Progenitor cell of endocrine pancreas (in vitro differentiated cells): ENCODE measurements around the gene PRKCQ. TPM values are rescaled to one million over a fixed set of nuclear protein-coding genes. Genes with fewer than 3 reads are reported as not detected.

Experiments used
- DNase-seq: peaks from one replicate; pipeline ENCODE4 v3.0.0; 2021; ENCODE audit warnings: low spot score; ENCODE audit not compliant: unreplicated experiment
- H3K27ac Mint-ChIP-seq: 2 replicates; pipeline ENCODE4 v1.8.0; 2021; ENCODE audit warnings: mild to moderate bottlenecking, moderate library complexity, mixed read lengths
- H3K27me3 Mint-ChIP-seq: 2 replicates; pipeline ENCODE4 v1.8.0; 2021; ENCODE audit warnings: mixed read lengths
- H3K36me3 Mint-ChIP-seq: 2 replicates; pipeline ENCODE4 v1.8.0; 2022; ENCODE audit warnings: mixed read lengths; ENCODE audit not compliant: insufficient read depth
- H3K4me1 Mint-ChIP-seq: 2 replicates; pipeline ENCODE4 v1.8.0; 2021; ENCODE audit warnings: low read depth, mixed read lengths
- H3K4me3 Mint-ChIP-seq: 2 replicates; pipeline ENCODE4 v1.8.0; 2021; ENCODE audit warnings: low read depth, mild to moderate bottlenecking, moderate library complexity, mixed read lengths
- H3K9me3 Mint-ChIP-seq: 2 replicates; pipeline ENCODE4 v1.8.0; 2021; ENCODE audit warnings: low read depth, mixed read lengths
- total RNA-seq: library from RNA; stranded (reverse); gene quantifications from 2 replicates; pipeline ENCODE4 v1.2.1, GENCODE V29; 2021
- TF ChIP-seq, protein P1 (sequence below): fragments of 200-600 bp; sonication (generic); IDR thresholded peaks from one replicate; pipeline ENCODE4 v1.5.0; 2021; ENCODE audit warnings: antibody characterized with exemption, mild to moderate bottlenecking; ENCODE audit not compliant: unreplicated experiment

The PRKCQ gene
- total RNA-seq, 1 donor from 2014 or later, result 5.6 TPM

DNA sequence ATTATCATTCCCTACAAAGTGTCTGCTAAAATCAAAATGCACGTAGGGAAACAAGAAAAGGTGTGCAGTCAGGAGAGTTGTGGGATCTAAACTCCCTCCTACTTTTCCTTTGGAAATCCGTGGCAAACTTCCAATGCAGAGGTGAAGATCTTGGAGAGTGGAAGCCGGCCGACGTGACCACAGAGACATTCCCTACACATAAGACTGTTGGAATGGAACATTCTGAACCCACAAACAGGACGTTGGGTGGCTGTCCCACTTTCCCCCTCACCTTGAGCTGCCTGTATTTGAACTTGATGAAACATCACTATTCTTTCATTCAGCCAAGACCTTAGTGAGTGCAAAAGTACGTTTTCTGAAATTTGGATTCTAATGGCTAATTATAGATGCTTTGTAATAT, 65.9 kb downstream of the PRKCQ start:
- H3K4me3 Mint-ChIP-seq, result no peak overlapping the region
- peaks cover 9% of the 10 kb centered on the region for H3K9me3 Mint-ChIP-seq
- H3K36me3 Mint-ChIP-seq, result peaks cover 14% of the 10 kb centered on the region
- no peak for DNase-seq
- no peaks in the 10 kb centered on the region for H3K27me3 Mint-ChIP-seq
- TF ChIP-seq, protein P1, sequence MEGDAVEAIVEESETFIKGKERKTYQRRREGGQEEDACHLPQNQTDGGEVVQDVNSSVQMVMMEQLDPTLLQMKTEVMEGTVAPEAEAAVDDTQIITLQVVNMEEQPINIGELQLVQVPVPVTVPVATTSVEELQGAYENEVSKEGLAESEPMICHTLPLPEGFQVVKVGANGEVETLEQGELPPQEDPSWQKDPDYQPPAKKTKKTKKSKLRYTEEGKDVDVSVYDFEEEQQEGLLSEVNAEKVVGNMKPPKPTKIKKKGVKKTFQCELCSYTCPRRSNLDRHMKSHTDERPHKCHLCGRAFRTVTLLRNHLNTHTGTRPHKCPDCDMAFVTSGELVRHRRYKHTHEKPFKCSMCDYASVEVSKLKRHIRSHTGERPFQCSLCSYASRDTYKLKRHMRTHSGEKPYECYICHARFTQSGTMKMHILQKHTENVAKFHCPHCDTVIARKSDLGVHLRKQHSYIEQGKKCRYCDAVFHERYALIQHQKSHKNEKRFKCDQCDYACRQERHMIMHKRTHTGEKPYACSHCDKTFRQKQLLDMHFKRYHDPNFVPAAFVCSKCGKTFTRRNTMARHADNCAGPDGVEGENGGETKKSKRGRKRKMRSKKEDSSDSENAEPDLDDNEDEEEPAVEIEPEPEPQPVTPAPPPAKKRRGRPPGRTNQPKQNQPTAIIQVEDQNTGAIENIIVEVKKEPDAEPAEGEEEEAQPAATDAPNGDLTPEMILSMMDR, result no peak
- no peak overlapping the region for H3K27ac Mint-ChIP-seq
- peaks cover 15% of the 10 kb centered on the region for H3K4me1 Mint-ChIP-seq

DNA sequence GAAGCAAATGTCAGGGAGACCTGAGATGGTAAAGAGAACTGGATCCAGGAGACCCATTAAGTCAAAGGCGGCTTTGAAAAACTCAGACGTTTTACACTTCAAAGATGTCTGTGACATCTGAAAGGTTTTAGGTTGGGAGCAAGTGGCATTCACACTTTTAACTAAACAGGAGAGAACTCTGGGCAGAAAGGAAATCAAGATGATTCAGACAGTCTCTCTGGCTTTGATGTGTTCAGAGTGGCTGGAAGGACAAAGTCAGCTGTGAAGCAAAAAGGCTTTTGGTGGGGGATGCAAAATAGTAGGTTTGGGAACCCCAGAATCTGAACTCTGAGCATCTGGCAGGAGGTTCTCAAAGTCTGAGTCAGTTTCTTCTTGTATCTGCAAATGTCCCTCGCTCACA, 66.6 kb downstream of the PRKCQ start:
- Mint-ChIP-seq H3K36me3 (peaks cover 14% of the 10 kb centered on the region), H3K4me1 (peaks cover 15% of the 10 kb centered on the region), H3K27ac (no peak overlapping the region), H3K27me3 (no peaks in the 10 kb centered on the region), H3K9me3 (peaks cover 9% of the 10 kb centered on the region), H3K4me3 (no peak overlapping the region)
- TF ChIP-seq, protein P1, result no peak
- no peak for DNase-seq

DNA sequence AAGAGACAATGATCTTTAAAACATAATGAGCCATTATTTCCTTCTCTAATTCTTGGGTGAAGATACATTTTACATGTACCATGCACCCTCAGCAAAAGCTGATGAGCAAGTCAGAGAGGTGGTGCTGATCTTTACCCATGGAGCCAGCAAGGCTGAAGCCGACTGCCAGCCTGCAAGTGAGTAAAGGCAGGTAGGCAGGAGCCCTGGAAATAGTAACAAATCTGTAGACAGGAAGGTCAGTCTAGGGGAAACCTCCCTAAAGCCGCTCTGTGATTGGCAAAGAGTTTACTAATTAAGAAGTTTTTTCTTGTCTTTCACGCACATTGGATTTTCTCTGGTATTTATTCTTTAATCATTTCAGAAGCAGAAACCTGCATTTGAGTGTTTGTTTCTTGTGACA, 67.9 kb downstream of the PRKCQ start:
- Mint-ChIP-seq H3K4me3 (no peak overlapping the region), H3K36me3 (peaks cover 14% of the 10 kb centered on the region), H3K9me3 (peaks cover 9% of the 10 kb centered on the region), H3K4me1 (peaks cover 14% of the 10 kb centered on the region), H3K27ac (no peak overlapping the region), H3K27me3 (no peaks in the 10 kb centered on the region)
- TF ChIP-seq, protein P1, result no peak
- DNase-seq, result no peak

DNA sequence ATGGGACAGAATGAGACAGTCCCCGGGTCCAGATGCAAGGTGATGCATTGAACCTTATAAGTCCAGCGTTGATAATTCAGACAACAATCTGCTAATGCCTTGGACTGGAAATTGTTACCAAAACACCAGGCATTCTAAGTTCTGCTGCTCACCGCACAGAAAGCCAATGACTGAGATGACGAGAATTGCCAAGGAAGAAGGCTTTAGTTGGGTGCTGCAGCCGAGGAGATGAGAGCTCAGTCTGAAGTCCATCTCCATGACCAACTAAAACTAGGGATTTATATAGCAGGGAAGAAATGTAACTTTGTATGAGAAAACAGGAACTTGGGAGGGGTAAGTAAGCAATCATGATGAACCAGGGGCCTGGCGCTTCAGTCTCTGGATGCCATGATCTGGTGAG, 68.7 kb downstream of the PRKCQ start:
- peaks cover 6% of the 10 kb centered on the region for H3K4me1 Mint-ChIP-seq
- TF ChIP-seq, protein P1, result no peak
- peaks cover 9% of the 10 kb centered on the region for H3K9me3 Mint-ChIP-seq
- H3K27me3 Mint-ChIP-seq, result no peaks in the 10 kb centered on the region
- peaks cover 14% of the 10 kb centered on the region for H3K36me3 Mint-ChIP-seq
- H3K27ac Mint-ChIP-seq, result no peak overlapping the region
- no peak overlapping the region for H3K4me3 Mint-ChIP-seq
- no peak for DNase-seq

DNA sequence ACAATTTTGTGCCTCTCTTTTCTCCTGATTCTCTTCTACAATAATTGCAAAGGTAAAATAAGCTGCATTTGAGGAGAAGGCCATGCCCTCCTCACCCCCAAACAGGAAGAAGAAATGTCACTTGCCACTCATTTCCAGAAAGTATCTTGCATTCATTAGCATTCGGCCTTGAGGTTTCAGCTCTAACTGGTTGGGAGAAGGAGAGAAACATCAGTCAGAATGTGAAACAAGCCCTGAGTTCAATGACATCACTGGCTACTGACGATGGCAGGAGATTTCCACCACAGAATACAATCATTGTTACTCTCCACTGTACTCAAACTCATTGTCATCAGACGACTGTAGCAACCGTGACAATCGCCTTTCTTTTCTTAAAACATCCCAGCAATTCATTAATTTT, 72.8 kb downstream of the PRKCQ start:
- Mint-ChIP-seq H3K27ac (no peak overlapping the region), H3K36me3 (peaks cover 16% of the 10 kb centered on the region), H3K27me3 (no peaks in the 10 kb centered on the region), H3K9me3 (peaks cover 9% of the 10 kb centered on the region), H3K4me3 (no peak overlapping the region), H3K4me1 (no peaks in the 10 kb centered on the region)
- no peak for DNase-seq
- TF ChIP-seq, protein P1, result no peak

DNA sequence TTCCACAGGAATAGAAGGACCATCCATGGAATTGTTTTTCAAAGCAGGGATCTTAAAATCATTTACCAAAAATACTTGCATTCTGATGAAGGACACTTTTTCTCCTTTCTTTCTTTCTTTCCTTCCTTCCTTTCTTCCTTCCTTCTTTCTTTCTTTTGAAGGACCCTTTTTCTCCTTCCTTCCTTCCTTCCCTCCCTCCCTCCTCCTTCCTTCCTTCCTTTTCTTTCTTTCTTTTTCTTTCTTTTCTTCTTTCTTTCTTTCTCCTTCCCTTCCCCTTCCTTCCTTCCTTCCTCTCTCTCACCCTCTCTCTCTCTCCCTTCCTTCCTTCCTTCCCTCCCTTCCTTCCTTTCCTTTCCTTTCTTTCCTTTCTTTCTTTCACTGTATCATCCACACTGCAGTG, 74.8 kb downstream of the PRKCQ start:
- no peak overlapping the region for H3K4me3 Mint-ChIP-seq
- no peaks in the 10 kb centered on the region for H3K27me3 Mint-ChIP-seq
- H3K9me3 Mint-ChIP-seq, result no peaks in the 10 kb centered on the region
- no peaks in the 10 kb centered on the region for H3K4me1 Mint-ChIP-seq
- no peak for DNase-seq
- TF ChIP-seq, protein P1, result no peak
- peaks cover 5% of the 10 kb centered on the region for H3K36me3 Mint-ChIP-seq
- H3K27ac Mint-ChIP-seq, result no peak overlapping the region
